GM19238 (cell line): ENCODE measurements around the gene PKP3.
"Not testable (repeated sequence)": the region's sequence is repeated elsewhere in the genome, so short reads cannot be mapped to it uniquely, and the experiment has no call there.

Experiments
- DNase-seq: peaks from one replicate; pipeline ENCODE4 v3.0.0; 2011; ENCODE audit warnings: low spot score; ENCODE audit not compliant: insufficient read length

Gene PKP3

DNA sequence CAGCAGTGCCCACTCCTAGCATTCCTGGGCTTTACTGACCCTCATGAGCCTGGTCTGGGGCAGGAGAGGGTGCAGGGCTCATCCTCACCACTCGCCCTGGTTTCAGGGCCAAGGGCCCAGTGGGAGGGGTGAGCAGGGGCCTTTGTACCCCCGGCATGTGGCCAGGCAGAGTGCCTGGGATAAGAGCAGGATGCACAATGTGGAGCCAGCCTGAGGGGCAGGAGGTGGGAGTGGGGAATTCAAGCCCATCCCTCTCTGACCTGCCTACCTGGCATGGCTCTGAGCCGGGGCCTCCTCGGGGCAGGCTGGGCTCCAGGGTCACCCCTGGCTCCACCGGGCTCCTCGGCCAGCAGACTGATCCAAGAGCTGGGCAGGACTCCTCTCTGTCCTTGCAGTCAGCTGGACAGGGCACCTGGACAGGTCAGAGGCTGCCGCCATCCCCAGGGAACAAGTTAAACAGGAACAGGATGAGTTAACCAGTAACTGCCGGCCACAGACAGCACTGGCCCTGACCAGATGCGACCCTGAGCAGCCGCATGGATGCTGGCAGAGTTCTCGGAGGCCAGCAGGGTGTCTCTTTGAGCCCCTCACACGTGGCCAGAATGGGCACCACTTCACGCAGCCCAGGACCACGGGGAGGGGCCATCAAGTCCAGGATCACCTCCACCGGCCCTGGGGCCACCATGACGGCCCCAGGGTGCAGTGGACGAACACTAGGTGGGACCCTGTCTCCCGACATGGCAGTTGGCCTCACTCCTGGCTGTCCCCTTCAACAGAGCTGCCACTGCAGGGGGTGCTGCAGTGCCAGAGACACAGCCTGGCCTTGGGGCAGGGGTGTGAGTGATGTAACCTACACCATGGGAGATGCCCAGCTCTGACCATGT is 15.8 kb downstream of the PKP3 start:
- DNase-seq: no peak

DNA sequence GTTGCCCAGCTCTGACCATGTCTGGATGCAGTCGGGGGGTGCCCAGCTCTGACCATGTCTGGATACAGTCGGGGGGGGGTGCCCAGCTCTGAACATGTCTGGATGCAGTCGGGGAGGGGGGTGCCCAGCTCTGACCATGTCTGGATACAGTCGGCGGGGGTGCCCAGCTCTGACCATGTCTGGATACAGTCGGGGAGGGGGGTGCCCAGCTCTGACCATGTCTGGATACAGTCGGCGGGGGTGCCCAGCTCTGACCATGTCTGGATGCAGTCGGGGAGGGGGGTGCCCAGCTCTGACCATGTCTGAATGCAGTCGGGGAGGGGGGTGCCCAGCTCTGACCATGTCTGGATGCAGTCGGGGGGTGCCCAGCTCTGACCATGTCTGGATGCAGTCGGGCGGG is 16.7 kb downstream of the PKP3 start:
- not testable (repeated sequence) for DNase-seq

DNA sequence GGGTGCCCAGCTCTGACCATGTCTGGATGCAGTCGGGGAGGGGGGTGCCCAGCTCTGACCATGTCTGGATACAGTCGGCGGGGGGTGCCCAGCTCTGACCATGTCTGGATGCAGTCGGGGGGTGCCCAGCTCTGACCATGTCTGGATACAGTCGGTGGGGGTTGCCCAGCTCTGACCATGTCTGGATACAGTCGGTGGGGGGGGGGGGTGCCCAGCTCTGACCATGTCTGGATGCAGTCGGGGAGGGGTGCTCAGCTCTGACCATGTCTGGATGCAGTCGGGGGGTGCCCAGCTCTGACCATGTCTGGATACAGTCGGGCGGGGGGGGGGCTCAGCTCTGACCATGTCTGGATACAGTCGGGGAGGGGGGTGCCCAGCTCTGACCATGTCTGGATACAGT is 17.5 kb downstream of the PKP3 start:
- DNase-seq: not testable (repeated sequence)

DNA sequence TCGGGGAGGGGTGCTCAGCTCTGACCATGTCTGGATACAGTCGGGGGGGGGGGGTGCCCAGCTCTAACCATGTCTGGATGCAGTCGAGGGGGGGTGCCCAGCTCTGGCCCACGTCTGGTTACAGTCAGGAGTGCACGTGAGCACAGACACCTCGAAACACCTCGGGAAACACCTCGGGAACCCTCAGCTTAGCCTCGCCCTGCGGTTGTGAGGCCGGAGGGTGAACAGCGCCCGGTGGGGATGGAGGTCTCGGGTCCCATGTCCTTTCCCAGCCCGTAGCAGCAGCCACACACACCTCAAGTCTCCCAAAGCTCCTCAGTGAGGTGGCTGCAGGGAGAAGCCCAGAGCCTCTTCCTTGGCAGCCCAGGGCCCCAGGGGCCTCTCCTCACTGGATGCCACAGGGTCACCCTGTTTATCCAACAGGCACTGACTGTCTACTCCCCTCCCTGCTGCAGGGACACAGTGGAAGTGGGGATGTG is 18.7 kb downstream of the PKP3 start:
- no peak for DNase-seq

DNA sequence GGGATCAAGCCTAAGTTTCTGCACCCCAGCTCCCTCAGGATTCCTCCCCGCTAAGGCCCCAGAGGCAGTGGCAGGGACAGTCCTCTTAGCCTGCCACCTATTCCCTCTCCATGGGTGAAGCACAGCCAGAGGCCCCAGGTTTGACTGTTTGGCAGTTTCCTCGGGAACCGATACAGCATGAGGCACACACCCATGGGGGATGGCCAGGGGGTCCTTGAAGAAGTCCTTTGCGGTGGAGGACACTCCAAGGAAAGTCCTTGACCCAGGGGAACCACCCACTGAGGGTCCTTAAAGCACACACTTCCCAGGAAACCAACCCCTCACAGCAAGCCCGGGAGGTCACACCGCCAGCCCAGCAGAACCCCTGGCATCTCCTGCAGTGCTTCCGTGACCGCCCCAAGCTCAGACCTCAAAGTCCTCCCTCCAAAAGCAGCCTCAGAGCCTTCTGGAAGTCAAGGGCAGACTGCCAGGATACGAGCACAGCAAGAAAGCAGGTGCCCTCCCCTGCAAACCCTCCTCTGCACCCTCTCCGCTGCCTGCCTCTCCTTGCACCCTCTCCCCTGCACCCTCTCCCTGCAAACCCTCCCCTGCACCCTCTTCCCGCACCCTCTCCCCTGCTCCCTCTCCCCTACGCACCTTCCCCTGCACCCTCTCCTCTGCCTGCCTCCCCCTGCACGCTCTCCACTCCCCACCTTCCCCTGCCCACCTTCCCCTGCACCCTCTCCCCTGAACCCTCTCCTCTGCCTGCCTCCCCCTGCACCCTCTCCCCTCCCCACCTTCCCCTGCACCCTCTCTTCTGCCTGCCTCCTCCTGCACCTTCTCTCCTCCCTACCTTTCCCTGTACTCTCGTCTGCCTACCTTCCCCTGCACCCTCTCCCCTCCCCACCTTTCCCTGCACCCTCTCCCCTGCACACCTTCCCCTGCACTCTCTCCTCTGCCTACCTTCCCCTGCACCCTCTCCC is 19.4 kb downstream of the PKP3 start:
- DNase-seq: no peak

DNA sequence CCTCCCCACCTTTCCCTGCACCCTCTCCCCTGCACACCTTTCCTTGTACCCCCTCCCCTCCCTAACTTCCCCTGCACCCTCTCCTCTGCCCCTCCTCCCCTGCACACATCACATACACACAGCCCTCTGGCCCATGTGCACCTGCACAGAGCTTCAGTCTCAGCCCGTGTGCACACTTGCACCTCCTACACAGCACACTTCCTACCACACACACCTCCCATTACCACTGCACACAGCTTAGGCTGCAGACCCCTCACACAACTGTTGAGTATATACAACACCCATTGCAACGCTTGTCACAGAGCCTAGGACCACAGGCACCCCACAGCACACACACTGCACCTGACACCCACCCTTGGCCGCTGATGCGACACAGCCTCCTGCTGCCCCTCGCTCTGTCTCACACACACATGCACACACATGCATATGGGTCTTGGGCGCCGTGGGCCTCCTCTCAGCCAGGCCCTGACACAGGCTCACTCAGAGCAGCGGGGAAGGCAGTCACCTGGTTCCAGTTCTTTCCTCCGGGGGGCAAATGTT is 20.4 kb downstream of the PKP3 start:
- no peak for DNase-seq

DNA sequence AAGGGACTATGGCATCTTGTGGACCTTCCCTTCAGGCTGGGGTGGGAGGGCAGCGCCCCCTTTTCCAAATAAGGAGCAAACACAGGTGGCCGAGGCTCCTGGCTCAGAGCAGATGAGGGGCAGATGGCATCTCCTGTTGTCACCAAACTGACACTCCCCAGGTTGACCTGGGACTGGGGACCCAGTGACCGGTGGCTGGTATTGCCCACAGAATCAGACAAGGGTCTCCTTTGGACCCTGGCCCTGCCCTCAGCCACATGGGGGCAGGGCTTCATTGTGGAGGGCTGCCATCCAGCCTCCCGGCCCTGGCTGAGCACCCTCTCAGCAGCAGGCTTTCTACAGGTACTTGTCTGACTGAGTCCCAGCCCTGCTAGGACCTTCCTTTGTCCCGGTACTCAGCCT is 21.6 kb downstream of the PKP3 start:
- DNase-seq: no peak

DNA sequence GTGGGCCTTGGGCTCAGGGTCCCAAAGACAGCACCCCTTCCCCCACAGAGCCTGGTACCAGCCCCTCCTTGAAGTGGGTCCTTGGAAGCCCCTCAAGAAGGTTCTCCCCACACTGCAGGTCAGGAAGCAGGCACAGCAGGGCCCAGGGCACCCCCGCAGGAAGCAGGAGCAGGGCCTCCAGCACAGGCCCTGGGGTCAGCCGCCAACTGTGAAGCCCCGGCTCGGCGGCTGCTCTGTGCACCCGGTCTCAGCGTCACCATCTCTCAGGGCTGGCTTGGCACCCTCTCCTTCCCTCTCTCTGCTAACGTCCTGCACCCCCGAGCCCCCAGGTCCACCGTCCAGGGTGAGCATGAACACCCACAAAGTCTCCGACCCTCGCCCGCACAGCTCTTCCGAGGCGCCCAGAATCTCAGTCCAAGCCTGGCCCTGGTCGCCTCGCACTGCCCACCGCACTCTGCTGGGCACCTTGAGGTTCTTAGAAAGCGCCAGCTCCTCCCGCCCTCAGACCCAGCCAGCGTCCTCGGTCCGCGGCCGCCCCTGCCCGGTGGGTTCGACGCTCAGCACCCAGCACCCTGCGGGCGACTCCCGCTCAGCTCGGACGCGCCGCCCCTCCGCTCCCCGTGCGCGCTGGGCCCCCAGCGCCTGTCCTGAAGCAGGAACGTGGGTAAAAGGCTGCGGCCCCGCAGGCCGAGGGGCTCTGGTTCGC is 22.2 kb downstream of the PKP3 start:
- DNase-seq: no peak

DNA sequence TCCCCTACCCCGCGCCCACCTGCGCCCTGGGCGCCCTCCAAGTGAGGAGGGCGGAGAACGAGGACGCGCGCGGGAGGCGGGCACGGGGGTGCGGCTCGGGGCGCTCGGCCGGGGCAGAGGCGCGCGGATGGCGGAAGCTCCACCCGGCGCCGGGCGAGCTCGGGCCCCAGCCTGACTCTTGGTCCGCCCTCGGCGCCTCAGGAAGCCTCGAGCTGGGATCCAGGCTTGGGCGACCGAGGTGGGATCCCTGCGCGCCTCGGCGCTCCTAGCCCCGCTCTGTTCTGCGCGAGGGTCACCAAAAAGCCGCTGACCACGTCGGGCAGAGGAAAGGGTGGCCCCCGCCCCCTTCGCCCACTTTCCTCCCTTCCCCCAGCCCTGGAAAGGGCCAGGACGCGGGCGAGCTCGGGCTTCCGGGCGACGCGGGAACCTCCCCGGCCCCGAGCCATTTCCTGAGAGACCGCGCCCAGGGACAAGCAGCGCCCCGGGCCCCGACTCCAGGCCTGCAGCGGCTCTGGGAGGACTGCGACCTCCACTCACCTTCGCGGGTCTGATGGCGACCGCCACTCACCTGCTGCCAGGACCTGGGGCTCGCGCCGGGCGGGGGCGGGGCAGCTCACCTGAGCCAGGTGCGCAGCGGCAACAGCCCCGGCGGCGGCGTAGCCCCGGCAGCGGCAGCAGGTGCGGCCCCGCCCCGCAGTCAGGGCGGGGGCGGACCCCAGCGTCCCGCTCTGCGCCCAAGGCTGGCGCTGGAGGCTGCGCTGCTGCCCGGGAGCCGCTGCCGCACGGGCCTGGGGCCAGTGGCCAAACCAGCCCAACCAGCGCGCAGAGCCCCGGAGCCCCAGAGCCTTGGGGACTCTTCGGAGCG is 23.0 kb downstream of the PKP3 start:
- no peak for DNase-seq

DNA sequence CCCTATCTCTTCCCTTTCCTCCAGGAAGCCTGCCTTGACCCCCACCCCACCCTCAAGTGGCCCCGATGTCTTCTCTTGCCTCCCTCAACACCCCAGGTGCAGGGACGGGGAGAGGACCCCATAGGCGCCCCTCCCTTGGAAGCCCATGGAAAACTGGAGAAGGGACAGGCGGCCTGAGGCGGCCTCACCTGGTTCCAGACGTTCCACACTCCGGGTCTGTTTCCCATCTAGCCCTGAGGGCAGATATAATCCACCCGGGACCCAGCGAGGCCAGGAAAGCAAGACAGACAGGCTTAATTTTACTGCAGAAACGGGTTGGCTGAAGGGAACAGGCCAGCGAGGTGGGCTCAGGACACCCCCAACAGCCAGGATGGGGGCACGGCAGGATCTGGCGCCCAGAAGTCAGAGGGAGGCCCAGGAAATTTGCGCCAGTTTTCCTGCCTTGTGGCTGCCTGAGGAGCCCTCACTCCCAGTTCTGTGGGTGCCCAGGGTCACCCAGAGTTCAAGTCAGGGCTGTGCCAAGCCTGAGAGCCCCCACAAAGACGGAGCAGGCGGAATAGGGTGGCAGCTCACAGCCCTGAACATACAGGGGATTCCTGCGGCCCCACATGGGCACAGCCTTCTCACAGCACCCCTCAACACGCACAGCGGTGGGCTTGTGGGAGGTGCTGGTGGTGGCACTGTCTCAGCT is 23.8 kb downstream of the PKP3 start:
- no peak for DNase-seq

DNA sequence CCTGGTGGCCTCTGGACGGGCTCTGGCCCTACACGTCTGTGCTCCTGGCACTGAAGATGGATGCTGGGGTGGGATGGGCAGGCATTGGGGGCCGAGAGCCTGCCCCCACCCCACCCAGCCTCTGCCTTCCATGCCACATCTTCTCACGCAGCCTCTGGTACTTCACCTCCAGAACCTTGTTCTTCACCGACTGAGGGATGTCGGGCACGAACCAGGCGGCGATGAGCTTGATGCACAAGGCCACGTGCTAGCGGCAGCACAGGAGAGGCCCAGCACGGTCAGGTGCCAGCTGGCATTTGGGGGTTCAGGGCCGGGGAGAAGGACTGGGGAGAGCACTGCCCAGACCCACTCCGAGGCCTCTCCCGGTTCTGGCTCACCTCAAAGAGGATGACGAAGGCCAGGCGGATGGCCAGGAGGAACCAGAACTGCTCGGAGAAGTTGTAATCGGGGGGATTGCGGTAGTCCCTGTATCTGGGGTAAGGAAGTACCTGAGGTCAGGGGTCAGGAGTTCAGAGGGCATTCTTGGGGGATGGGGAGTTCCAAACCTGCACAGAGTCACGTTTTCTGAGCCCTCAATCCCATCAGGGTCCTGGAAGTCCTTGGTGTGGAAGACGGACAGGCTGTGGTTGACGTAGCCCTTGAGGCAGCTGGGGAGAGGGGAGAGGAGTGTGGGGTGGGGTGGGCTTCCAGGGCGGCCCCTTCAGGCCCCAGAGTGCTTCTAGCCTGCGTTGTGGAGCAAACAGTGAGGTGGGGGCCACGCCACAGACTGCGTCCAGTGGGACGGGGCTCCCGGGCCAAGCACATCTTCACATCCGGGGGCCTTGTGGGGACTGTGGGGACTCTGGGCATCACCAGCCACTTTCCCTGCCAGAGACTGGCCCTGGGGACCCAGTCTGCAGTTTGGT is 24.6 kb downstream of the PKP3 start:
- DNase-seq: no peak

DNA sequence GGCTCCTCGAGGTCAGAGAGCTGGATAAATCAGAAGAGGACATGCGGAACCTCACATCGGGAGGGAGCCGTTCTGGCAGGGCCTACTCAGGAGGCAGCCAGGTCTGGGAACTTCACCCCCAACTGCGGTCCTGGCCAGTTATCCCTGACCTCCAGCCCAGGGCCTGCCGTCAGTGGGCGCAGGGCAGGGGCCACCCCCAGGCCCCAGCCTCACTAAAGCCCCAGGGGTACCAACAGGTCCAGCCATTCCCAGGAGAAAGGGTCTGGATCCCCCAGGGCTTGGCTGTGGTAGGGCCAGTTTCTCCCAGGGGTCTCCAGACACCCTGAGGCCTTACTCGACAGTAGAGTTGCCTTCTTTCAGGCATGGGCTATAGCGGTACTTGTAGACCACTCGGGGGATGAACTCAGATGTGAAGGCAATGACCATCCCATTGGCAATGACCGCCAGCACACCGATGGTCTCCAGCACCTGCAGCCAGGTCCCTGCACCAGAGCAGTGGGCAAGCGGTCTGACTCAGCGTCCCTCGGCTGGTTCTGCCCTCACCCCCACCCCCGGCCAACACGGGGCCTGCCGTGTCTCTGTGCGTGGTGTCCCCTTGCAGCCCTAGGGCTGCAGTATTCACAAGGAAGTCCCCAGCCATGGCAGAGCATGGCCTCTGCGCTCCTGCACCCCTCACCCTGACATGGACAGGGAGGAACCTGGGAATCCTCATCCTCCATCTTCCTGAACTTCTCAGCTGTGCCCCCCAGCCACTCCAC is 25.4 kb downstream of the PKP3 start:
- no peak for DNase-seq

DNA sequence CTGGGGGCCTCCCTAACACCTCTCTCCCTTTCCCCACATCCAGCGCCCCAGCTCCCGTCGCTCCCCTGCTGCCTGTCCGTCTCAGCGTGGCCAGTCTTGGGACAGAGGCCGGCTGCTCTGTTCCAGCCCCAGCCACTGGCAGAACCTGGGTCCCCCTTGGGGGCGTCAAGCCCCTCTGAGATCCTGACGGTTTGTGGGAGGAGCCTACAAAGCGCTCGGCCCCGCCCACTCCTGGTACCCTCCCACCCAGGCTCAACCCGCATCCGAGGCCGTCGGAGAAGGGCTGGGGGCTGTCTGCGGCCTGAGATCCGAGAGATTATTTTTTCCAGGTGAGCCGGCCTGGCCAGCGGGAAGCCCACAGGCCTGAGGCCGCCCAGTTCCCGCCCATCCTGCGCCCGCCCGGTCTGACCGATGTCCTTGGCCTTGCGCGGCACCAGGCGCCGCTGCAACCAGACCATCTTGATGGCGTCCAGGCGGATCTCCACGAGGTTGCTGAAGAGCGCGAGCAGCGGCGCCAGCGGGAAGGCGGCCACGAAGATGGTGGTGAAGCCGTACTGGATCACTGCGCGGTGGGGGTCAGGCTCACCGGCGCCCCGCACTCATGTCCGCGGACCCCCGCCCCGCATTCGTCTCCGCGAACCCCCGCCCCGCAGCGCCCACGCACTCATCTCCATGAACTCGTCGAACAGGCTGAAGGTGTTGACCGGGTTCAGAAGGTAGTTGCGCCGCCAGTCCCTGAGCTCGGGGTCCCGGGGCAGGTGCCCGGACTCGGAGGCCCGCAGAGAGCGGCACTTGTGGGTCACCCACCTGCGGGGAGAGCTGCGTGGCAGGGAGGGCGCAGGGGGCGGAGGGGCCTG is 26.3 kb downstream of the PKP3 start:
- no peak for DNase-seq

DNA sequence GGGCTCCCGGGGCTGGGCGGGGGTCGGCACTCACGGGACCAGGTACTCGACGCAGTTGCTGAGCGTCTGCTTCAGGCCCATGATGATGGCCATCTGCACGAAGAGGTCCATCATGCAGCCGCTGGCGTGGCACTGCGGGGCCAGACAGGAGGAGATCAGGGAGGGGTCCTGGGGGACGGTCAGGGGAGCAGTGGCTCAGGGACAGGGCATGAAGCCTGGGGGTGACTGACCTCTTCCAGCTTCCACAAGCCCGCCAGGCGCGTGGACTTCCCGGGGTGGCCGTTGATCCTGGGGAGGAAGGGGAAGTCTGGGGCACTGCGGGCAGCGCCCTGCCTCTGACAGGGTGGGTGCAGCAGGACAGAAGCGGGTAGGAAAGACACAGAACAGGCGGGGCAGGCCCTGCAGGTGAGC is 26.9 kb downstream of the PKP3 start:
- DNase-seq: no peak

DNA sequence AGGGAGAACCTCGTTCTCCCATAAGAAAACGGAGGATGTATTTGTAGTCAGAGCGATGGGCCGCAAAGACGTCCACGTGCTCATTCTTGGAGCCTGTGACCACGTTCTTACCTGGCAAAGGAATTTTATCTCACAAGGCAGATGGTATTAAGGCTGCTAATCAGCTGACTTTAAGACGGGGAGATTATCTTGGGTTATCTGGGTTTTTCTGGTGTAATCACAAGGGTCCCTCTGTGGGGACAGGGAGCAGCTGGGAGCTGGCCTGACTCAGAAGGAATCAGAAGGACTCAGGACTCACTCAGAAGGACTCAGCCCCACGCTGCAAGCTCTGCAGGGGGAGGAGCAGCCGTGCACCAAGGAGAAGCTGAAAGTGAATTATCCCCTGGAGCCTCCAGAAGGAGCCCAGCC is 28.2 kb downstream of the PKP3 start:
- DNase-seq: no peak

DNA sequence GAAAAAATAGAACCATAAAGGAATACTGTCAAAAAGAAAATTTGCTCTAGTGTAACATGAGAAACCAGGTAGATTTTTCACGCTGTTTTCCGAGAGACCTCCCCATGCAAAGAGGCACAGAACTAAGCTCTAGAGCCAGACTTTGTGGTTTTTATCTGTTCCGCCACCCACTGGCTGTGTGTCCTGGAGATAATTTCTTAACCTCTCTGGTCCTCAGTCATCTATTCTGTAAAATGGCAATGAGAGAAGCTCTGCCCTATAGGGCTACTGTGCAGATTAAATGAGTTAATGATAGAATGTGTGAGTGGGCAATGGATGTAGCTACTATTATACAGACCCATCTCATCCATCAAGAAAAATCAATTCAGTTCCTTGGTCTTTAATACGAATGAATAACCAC is 30.2 kb downstream of the PKP3 start:
- DNase-seq: no peak

DNA sequence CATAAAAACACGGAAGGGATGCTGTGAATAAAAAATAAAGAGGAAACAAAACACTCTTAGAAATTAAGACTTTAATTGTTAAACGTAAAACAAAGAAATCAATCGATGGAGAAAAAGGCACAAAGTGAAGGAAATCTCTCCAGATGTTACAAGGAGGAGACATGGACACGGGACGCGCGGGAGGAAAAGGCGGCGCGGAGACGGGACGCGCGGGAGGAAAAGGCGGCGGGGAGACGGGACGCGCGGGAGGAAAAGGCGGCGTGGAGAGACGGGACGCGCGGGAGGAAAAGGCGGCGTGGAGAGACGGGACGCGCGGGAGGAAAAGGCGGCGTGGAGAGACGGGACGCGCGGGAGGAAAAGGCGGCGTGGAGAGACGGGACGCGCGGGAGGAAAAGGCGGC is 30.8 kb downstream of the PKP3 start:
- DNase-seq: not testable (repeated sequence)
